Fibroblast of the aortic adventitia (primary cell): ENCODE measurements around the gene GSTM2. TPM values are rescaled to one million over a fixed set of nuclear protein-coding genes. Genes with fewer than 3 reads are reported as not detected.

Experiments used
- DNase-seq: peaks from one replicate; pipeline ENCODE4 v3.0.0-alpha.2; 2010; ENCODE audit warnings: low read depth
- H3K4me3 ChIP-seq: 2 replicates; pipeline ENCODE4 v1.5.1; 2011; ENCODE audit warnings: low read depth, mild to moderate bottlenecking, control low read depth, low read length, moderate library complexity
- CTCF ChIP-seq: IDR thresholded peaks from 2 replicates; pipeline ENCODE4 v1.5.1; 2011; ENCODE audit warnings: mild to moderate bottlenecking, low read length, control low read depth, inconsistent platforms; ENCODE audit not compliant: insufficient read depth
- total RNA-seq: library from RNA; depleted of rRNA; stranded (reverse); fragments of >200 nt; gene quantifications from 2 replicates; pipeline ENCODE4 v1.2.3, GENCODE V29; 2012; ENCODE audit warnings: low replicate concordance

Gene GSTM2
- total RNA-seq, 1 donor = 27.7 TPM

GRCh38 chr1:109722908-109723691, 55.2 kb downstream of the GSTM2 start:
- TF ChIP-seq CTCF = no peak
- H3K4me3 ChIP-seq = no peak overlapping the region
- DNase-seq = peak; percentile 58

Other genes with a start within 250 kb of the GSTM2 start
- 40.0 and 56.1 TPM in 2 replicates for gene PSMA5, start 241.6 kb upstream of the GSTM2 start, total RNA-seq
- gene SYPL2, start 201.5 kb upstream of the GSTM2 start, total RNA-seq = 0.25 and 1.7 TPM in 2 replicates
- 1.6 and 2.9 TPM in 2 replicates for gene ATXN7L2, start 184.2 kb upstream of the GSTM2 start, total RNA-seq
- gene CYB561D1, start 174.0 kb upstream of the GSTM2 start, total RNA-seq = 8.1 and 10.1 TPM in 2 replicates
- gene AMIGO1, start 158.3 kb upstream of the GSTM2 start, total RNA-seq = 0.54 and 2.5 TPM in 2 replicates
- under 0.01 TPM in 1 of 2 replicates, not detected in the other for gene GPR61, start 128.2 kb upstream of the GSTM2 start, total RNA-seq
- gene GNAI3, start 119.4 kb upstream of the GSTM2 start, total RNA-seq = 10.1 and 17.6 TPM in 2 replicates
- gene GNAT2, start 48.4 kb upstream of the GSTM2 start, total RNA-seq = 0.18 TPM in 1 of 2 replicates, not detected in the other
- gene AMPD2, start 48.2 kb upstream of the GSTM2 start, total RNA-seq = 52.0 and 67.2 TPM in 2 replicates
- gene GSTM4, start 12.0 kb upstream of the GSTM2 start, total RNA-seq = 8.7 and 31.6 TPM in 2 replicates
- gene GSTM1, start 19.8 kb downstream of the GSTM2 start, total RNA-seq = 24.3 TPM in 1 of 2 replicates, not detected in the other
- gene GSTM5, start 44.2 kb downstream of the GSTM2 start, total RNA-seq = 6.1 and 13.0 TPM in 2 replicates
- 96.0 and 188 TPM in 2 replicates for gene GSTM3, start 73.0 kb downstream of the GSTM2 start, total RNA-seq
- gene EPS8L3, start 95.9 kb downstream of the GSTM2 start, total RNA-seq = not detected in 2 replicates
- gene CSF1, start 242.8 kb downstream of the GSTM2 start, total RNA-seq = 36.5 and 61.9 TPM in 2 replicates